ELF-1 (cell line): ENCODE data around the gene EFCAB14.
"Not testable (repeated sequence)": the region's sequence is repeated elsewhere in the genome, so short reads cannot be mapped to it uniquely, and the experiment has no call there.

Experiments used
- DNase-seq: peaks from one replicate; pipeline ENCODE4 v3.0.0-alpha.2; 2016; ENCODE audit warnings: low read depth, low spot score

EFCAB14 gene

DNA sequence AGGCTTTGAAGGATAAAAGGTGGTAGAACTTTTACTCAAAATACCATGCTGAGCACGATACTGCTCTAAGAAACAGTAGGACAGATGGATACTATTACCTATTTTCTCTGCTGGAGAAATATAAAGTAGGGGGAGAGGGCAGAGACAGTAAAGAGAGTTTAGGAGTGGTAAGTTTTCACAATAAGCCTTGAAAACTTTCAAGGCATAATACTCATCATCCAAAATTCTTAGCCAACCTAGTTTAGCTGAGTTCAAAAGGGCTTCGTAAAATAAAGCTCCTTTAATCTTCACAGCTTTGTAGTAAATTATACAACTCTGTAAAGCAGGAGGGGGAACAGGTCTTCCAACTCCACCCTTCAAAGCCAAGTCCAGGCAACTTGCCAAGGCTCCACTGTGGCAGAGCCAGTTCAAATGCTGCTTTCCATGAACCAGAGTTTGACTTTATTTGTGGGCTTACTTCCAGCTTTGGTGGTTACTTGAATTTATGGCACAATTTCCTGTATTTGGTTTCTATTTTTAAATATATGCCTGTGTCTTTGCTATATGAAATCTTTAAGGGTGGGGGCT is 31.7 kb downstream of the EFCAB14 start:
- DNase-seq: no peak

DNA sequence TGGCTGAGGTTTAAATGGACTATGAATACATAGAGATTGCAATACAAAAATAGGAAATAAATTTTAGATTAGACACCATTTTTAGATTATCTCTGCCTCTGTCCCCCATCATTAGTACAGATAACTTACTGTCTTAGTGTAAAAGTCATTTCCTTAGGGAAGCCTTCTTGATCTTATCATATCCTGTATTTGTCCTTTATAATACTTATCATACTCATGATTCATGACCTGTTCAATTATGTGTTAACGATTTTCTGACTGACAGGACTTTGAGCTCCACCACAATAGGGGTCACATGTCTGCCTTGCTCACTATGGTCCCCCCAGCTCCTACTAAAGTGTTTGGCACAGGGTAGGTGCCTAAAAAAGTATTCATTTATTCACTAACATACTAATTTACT is 32.7 kb downstream of the EFCAB14 start:
- DNase-seq: no peak

DNA sequence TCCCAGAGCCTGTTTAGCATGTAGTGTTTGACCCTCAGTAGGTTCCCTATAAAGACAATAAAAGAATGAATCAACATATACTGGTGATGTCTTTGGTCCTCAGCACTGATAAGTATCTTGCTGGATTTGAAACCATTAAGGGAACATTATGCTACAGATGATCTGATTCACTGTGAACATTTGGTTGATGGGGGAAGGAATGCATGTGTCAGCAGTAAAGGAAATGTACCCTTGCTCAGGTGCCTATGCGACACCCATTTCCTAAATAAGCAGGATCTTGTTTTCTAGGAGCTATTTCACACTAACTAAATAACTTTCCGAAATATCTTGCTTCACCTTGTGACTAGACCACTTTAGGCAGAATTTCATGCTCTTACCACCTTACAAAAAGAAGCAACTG is 34.2 kb downstream of the EFCAB14 start:
- DNase-seq: no peak

DNA sequence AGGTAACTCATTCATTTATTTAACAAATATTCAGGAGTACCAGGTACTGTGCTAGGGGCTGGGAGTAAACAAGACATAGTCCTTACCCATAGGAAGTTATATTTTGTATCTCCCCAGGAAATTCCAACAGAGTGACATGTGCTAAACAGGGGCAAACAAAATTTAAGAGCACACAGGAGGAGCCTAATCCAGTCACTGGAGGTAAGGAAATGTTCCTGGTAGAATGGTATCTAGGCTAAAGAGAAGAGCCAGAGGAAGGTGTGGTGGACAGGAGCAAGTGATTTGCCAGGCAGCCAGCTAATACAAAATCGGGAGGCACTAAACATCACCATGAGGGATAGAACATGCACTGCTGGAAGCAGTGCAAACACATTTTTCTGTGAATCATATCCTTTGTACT is 36.9 kb downstream of the EFCAB14 start:
- DNase-seq: no peak

DNA sequence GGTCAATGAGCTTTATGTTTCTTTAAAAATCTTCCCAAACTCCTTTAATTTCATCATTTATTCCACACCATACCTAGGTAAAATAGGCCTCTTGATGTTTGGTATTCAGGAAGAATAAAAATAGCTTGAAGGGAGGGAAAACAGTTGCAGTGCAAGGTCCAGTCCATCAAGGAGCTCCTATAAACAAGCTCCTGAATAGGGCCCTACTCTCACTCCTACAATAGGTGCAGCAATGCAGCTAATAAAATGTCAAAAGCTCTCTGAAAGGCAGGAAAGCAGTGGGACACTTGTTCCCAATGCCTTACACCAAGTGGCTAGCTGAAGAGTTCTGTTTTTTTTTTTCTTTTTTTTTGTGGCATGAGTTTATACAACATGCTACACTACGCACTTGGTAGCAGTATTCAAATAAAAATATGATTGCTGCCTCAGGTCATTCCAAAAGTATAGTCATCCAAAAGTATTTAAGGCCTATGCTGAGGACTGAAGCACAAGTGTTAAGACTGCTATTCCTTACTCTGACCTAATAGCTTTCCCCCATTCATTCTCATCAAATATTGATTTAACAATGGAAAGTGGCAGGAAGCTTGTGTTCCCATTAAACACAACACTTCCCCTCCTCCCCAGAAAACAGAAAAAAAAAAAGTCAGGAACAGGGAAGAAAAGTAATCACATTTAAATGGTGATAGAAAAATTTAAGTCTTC is 37.4 kb downstream of the EFCAB14 start:
- DNase-seq: no peak

DNA sequence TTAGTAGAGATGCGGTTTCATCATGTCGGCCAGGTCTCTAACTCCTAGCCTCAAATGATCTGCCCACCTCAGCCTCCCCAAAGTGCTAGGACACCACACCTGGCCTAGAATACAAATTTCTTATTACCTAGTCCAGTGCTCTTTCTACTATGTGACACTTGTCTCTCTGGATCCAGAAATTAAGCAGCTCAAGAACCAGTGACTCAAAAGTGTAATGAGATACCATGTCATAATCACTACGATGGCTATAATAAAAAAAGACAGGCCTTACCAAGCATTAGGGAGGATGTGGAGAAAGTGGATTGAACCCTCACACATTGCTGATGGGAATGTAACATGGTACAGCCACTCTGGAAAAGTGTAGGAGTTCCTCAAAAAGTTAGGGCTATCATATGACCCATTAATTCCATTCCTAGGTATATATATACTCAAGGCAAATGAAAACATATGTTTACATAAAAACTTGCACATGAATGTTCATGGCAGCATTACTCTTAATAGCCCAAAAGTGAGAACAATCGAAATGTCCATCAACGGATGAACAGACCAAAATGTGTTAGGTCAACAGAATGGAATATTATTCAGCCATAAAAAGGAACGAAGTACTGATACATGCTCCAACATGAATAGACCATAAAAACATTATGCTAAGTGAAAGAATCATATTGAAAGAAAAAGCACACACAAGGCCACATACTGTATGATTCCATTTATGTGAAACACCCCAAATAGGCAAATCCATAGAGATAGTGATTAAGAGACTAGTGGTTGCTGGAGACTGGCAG is 38.9 kb downstream of the EFCAB14 start:
- DNase-seq: no peak

DNA sequence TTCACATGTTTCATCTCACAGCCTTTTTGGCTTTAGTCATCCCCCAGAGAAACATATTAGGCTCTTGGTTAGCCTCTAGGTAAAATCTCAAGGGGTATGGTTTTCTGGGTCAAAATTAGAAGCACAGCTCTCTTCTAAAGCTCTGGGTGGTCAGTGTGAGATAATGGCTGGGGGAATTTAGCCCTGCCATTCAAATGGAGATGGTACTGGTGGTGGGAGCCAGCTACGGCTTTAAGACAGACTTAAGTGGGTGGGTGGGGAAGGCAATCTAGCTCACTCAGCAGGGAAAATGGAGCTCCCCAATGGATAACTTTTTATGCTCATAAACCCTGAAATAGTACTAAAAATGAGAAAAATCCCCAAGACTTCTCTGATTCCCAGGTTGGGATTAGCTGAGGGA is 41.6 kb downstream of the EFCAB14 start:
- DNase-seq: no peak

DNA sequence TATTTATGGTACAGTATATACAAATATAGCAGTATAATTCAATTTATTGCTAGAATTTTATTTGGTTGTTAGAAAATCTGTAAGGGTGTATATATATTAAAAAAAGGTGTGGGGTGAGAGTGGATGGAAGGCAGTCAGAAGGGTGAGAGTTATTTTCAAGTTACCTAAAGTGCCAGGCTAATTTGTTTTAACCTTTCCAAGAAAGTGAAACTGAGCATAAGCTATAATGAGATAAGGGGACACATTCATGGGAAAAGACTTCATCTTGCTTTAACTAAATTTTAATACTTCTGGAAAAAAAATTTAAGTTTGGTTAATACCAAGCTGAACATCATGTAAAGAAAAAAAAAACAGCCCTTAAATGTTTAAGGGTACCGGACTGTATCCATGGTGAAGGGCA is 42.4 kb downstream of the EFCAB14 start:
- no peak for DNase-seq

DNA sequence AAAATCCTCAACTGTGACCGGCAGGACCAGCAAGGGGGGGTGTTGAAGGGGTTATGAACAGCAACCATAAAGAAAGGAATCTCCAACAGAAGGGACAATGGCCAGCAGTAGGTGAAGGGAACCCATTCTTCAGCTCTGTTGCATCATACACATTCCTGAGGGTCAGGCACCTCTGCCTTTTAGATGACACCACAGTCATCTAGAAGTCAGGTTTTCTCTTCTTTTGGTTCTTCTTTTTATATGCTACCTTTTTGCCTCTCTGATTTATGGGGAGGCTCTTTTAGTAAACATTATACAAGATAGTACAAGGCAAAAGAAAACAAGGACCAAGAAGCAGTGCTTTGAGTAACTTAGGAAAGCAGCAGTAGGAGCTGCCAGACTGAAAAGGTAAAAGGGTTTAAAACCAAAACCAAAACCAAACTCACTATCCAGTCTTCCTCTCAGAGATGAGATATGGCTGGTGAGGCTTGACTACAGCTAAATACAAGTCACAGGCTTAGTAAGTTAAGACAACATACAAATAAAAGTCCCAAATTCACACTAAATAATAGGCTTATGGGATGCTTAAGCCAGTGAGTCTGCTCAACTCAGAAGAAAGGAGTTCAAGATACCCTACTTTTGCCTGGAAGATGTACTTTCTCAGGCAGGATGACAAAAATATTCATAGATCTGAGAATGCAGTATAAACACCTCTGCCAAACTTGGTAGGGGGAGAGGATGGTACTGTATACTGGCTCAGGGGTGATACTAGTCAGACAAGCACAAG is 43.2 kb downstream of the EFCAB14 start:
- no peak for DNase-seq

DNA sequence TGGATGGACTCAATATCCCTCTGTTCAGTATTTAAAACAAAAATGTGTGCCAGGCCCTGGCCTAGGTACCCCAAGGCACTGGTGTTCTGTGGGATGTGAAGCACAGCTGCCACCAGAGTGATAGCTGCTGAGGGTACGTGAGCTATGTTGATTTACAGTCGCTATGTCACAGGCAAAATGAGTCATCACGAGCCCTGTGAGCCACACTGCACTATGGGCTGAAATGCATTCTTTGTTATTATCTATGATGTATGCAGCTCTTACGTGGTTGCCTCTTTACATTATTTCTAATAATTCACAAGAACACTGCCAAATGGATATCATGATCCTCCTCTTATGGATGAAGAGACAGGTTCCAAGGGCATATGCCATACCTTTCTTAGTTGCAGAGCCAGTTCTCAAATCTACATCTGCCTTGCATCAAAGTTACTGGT is 45.1 kb downstream of the EFCAB14 start:
- no peak for DNase-seq

DNA sequence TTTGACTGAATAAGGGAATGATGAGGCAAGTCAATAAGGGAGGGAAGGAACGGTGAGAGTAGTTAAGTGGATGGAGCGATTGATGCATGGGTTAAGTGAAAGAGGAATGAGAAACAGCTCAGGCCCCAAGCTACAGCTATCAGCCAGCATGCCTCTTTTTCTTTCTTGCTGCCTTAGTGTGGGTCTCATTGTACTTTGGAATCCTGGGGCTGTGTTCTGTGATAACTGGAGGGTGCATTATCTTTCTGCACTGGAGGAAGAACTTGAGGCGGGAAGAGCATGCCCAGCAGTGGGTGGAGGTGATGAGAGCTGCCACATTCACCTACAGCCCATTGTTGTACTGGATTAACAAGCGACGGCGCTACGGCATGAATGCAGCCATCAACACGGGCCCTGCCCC is 46.2 kb downstream of the EFCAB14 start:
- no peak for DNase-seq

DNA sequence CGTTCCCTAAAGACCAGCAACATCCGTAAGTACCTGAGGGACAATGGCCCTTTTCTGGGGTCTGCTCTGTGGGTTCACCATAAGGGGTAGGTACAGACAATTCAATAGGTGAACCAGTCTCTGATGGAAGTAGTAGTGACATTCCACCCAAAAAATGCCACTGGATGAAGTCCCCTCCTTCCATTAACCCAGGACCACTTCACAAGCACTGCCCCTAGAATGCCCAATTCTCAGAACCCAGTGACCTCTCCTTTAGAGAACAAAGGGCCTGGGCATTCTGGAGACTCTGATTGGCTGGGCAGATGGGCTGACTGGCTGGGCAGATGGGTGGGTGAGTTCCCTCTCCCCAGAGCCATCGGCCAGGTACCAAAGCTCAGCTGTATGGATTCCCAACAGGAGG is 47.4 kb downstream of the EFCAB14 start, which contains the start of gene TEX38:
TEX38 (plus strand) TSS at position 301 of the 400 bp plus-strand sequence; CDS start at position 382, 81 bp downstream.
- no peak for DNase-seq

DNA sequence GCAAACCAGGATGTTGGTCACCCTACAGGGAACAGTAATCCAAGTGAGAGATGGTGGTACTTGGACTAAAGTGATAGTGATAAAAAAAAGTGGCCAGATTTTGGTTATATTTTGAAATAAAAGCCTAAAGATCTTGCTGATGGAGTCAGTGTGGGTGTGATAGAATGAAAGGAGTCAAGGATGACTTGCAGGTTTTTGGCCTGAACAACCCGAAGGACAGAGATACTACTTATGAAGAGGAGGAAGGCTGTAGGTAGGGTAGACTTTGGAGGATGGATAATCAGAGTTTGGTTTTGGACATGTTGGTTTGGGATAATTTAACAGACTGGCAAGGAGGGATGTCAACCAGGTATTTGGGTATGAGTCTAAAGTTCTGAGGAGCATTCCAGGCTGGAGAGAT is 48.8 kb downstream of the EFCAB14 start:
- no peak for DNase-seq

DNA sequence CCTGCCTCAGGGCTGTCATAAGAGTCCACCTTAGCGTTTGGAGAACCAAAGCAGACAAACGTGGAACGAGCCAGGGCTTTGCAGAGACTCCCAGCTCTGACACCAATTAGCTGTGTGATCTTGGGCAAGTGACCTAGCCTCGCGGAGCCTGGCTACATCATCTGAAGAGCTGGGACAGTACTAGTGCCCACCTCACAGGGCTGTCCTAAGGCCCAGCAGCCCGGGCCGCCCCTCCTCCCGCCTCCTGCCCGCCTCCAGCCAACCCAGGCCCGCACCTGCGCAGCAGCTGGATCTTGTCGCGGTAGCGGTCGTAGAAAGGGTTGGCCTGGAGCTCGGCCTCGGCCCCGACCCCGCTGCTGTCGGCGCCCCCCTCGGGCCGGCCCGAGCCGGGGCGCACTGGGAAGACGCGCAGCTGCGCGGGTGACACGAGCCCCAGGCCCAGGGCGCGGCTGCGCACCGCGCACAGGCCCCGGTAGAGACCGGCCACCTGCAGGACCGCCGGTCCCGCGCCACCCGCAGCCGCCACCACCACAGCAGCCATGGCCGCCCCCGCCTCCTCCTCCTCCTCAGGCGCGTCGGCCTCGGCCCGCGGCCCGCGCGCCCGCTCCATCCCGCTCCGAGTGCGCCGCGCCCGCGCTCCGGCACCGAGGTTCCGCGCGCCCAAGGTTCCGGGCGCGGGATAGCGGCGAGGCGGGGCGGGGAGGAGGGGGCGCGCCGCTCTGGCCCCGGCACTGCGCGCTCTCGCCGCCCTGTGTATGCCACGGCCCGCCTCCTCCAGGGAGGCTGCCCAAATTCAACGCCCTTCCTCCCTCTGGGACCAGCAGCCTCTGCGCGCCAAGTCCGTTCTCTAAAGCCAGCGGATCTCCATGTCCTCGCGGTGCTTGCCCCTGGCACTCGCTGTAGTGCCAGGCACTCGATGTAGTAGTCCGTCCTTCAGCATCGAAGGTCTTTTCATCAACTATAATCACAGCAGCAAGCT is 50.8 kb downstream of the EFCAB14 start, which contains the start of gene ATPAF1:
ATPAF1 (minus strand) TSS at position 583 of the 979 bp plus-strand sequence; CDS start at position 541, 42 bp downstream.
- peak; percentile 82 for DNase-seq

DNA sequence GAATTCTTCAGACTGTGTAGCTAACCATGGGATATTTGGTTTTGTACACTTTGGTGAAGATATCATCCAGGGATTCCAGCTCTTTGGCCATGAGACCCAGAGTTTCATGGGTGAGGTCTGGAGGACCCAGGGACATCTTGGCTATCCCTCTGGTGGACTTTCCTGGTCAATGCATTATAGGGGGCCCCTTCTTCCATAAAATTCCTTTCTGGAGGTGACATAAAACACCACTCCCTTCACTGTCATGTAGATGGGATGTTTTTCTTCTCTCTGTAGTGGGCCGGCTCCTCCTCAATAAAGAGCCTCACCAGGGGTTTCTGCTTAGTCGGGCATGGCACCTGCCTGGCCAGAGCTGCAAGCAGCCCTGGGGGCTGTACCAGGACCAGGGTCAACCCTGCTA is 52.9 kb downstream of the EFCAB14 start:
- DNase-seq: peak; percentile 27

DNA sequence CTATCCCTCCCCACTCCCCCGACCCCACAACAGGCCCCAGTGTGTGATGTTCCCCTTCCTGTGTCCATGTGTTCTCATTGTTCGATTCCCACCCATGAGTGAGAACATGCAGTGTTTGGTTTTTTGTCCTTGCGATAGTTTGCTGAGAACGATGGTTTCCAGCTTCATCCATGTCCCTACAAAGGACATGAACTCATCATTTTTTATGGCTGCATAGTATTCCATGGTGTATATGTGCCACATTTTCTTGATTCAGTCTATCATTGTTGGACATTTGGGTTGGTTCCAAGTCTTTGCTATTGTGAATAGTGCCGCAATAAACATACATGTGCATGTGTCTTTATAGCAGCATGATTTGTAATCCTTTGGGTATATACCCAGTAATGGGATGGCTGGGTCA is 56.0 kb downstream of the EFCAB14 start:
- not testable (repeated sequence) for DNase-seq

DNA sequence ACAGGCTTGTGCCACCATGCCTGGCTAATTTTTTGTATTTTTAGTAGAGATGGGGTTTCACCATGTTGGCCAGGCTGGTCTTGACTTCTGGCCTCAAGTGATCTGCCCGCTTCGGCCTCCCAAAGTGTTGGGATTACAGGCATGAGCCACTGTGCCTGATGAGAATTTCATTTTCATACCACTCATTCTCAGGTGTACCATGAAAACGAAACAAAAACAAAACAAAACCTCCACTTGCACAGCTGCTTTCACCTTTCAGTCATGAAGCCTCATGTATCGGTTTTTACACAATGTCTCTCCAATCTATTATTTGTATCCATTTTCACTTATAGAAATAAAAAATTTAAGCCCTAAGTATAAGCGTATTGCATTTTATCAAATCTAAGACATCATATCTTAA is 58.8 kb downstream of the EFCAB14 start:
- not testable (repeated sequence) for DNase-seq

DNA sequence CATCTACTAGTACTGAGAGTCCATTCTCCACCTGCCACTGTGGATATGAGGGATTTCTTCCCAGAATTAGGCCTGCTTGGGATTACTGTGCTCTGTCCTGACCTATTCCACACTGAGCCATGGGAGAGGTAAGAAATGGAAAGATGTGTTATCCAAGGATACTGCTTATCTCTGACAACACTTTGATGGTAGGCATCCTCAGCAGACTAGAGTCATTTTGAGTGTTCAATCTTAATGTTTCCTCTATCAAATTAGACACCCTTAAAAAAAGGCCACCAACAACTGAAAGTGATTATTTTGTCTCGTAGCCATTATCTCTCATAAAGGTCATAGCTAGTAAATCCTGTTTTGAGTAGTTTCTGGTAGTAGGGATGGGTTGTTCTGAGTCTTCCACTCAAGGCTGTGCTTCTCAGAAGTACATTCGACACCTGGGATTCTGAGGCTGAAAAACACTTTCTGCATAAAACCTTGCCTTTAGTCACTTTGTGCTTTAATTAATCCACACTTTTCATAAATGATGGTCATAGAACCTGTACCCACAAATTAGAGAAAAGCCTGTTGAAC is 59.5 kb downstream of the EFCAB14 start:
- no peak for DNase-seq

DNA sequence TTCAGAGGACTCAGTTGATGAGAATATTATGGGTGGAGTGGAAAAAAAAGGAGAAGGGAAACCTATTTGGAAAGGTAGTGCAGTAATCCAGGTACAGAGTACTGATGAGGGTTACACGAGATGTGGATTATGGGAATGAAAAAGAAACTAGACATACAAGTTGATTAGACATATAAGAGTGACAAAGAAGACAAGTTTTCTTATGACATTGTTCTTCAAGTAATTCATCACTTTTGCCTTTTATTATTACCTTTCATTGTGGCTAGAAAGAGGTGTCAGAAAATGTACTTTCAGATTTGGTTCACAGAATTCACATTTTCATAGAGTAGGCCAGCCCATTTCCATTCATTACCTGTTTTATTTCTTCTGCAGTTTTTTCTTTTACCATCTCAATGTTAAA is 61.1 kb downstream of the EFCAB14 start:
- no peak for DNase-seq

DNA sequence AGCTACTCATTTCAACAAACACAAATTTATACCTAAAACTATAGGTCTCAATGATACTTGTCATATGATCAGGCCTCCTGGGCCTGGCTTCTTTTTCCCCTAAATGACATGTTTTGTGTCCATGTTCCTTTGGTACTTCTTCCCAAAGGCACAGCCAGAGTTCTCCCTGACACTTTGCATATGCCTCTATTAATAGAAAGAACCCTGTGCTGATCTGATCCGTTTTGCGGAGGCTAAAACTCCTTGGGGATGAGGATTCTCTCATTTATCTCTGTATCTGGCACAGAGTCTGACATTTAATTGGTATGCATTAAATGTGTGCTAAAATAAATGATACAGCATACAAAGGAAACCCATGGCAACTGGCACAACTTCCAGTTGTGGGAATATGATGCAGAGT is 62.3 kb downstream of the EFCAB14 start:
- no peak for DNase-seq
